PC-9 (cell line): ENCODE results near the gene ZNF597. TPM values are rescaled to one million over a fixed set of nuclear protein-coding genes. Genes with fewer than 3 reads are reported as not detected.
A peak's percentile ranks its signal among the peaks of the same experiment; 100 is the strongest.

Experiments
- BruUV-seq: library from RNA; stranded (reverse); fragments of 400-500 nt; replicated peaks from 2 replicates; lab custom pipeline; 2021; lab: Mats Ljungman, UMichigan
- CTCF ChIA-PET: fragments of 300-600 bp; sonication (Branson Sonifier 250); formaldehyde crosslinking; loops from one replicate; lab custom pipeline; 2022; ENCODE audit warnings: antibody characterized with exemption; lab: Charles Lee
- POLR2A ChIA-PET: fragments of 300-600 bp; sonication (Branson Sonifier 250); formaldehyde crosslinking; loops from one replicate; lab custom pipeline; 2022; ENCODE audit warnings: antibody characterized with exemption; ENCODE audit not compliant: unreplicated experiment; lab: Charles Lee
- DNase-seq, 2 experiments: peaks; one replicate each; pipeline versions ENCODE4 v3.0.0 to v3.0.0-alpha.2; 2015 to 2022; ENCODE audit warnings: mixed read lengths in 1 of 2
- H2AFZ ChIP-seq: fragments of 200-600 bp; sonication (generic); 2 replicates; pipeline ENCODE4 v1.8.1; 2017; ENCODE audit warnings: antibody characterized with exemption
- H3F3A ChIP-seq: fragments of 200-600 bp; sonication (generic); 2 replicates; pipeline ENCODE4 v1.8.1; 2017; ENCODE audit warnings: antibody characterized with exemption, mild to moderate bottlenecking, low read depth; ENCODE audit not compliant: insufficient read depth
- H3K27ac ChIP-seq: fragments of 200-600 bp; sonication (generic); 2 replicates; pipeline ENCODE4 v1.6.1; 2016; ENCODE audit warnings: mixed run types
- H3K27me3 ChIP-seq: fragments of 200-600 bp; sonication (generic); 2 replicates; pipeline ENCODE4 v1.6.1; 2016; ENCODE audit warnings: low read depth, mixed run types; ENCODE audit not compliant: insufficient read depth
- H3K36me3 ChIP-seq: fragments of 200-600 bp; sonication (generic); 2 replicates; pipeline ENCODE4 v1.6.1; 2016; ENCODE audit warnings: low read depth, mixed run types
- H3K4me1 ChIP-seq: fragments of 200-600 bp; sonication (generic); replicated peaks from 2 replicates; pipeline ENCODE4 v1.6.1; 2016; ENCODE audit warnings: mixed run types; ENCODE audit not compliant: insufficient read depth
- H3K4me2 ChIP-seq: fragments of 200-600 bp; sonication (generic); 2 replicates; pipeline ENCODE4 v1.6.1; 2017; ENCODE audit warnings: mixed run types
- H3K4me3 ChIP-seq: fragments of 200-600 bp; sonication (generic); 2 replicates; pipeline ENCODE4 v1.6.1; 2016; ENCODE audit warnings: mixed run types
- H3K79me2 ChIP-seq: fragments of 200-600 bp; sonication (generic); 2 replicates; pipeline ENCODE4 v1.6.1; 2017; ENCODE audit warnings: low read depth, mixed run types
- H3K9me2 ChIP-seq: fragments of 200-600 bp; sonication (generic); 2 replicates; pipeline ENCODE4 v1.8.1; 2017; ENCODE audit warnings: mild to moderate bottlenecking; ENCODE audit not compliant: insufficient read depth
- H3K9me3 ChIP-seq: fragments of 200-600 bp; sonication (generic); 2 replicates; pipeline ENCODE4 v1.8.1; 2016; ENCODE audit warnings: low read depth; ENCODE audit not compliant: insufficient read depth
- H4K20me1 ChIP-seq: fragments of 200-600 bp; sonication (generic); 2 replicates; pipeline ENCODE4 v1.8.1; 2017; ENCODE audit not compliant: insufficient read depth
- EZH2 ChIP-seq: fragments of 200-600 bp; sonication (generic); IDR thresholded peaks from 2 replicates; pipeline ENCODE4 v1.8.0; 2017; ENCODE audit warnings: antibody characterized with exemption, low read depth
- intact Hi-C: fragments of 100-400 bp; cut with micrococcal nuclease; formaldehyde crosslinking; loops from one replicate; pipeline ENCODE4 v1.10.0; 2022; ENCODE audit not compliant: unreplicated experiment
- total RNA-seq: library from RNA; stranded (reverse); gene quantifications from 2 replicates; pipeline ENCODE4 v1.2.3, GENCODE V29; 2021
- TF ChIP-seq, protein P1 (sequence below): fragments of 200-600 bp; sonication (generic); conservative IDR thresholded peaks from 2 replicates; pipeline ENCODE4 v1.6.1; 2017; ENCODE audit warnings: mixed run types, antibody characterized with exemption, mild to moderate bottlenecking, moderate library complexity

Gene ZNF597
- total RNA-seq, 1 experiment from 2014 or later: 1.5 TPM

DNA sequence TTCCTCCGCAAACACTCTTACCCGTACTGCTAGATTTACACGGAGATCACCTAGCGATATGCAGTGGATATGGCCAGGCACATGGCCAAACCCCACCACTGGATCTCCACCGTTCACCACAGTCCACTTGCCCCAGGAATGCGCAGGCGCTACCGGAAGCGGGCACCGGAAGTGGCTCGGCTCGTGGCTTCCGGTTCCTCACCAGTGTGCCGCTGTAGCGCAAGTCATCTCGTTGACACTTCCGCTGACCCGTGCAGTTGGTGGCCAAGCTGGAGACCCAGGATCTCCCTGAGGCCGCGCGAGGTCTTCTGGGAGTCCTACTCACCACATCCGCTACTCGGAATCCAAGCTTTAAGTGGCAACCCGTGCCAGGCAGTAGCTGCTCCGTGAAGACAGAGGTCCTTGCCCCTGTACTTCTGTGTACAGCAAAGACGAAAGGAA, 11.5 kb downstream of the ZNF597 start:
- TF ChIP-seq, protein P1, sequence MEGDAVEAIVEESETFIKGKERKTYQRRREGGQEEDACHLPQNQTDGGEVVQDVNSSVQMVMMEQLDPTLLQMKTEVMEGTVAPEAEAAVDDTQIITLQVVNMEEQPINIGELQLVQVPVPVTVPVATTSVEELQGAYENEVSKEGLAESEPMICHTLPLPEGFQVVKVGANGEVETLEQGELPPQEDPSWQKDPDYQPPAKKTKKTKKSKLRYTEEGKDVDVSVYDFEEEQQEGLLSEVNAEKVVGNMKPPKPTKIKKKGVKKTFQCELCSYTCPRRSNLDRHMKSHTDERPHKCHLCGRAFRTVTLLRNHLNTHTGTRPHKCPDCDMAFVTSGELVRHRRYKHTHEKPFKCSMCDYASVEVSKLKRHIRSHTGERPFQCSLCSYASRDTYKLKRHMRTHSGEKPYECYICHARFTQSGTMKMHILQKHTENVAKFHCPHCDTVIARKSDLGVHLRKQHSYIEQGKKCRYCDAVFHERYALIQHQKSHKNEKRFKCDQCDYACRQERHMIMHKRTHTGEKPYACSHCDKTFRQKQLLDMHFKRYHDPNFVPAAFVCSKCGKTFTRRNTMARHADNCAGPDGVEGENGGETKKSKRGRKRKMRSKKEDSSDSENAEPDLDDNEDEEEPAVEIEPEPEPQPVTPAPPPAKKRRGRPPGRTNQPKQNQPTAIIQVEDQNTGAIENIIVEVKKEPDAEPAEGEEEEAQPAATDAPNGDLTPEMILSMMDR: no peak
- TF ChIP-seq EZH2: no peak
- Histone ChIP-seq H3K36me3 (no peaks in the 10 kb centered on the region), H3K4me1 (no peaks in the 10 kb centered on the region), H3K4me2 (no peak overlapping the region), H3K4me3 (no peak overlapping the region), H3K27me3 (peaks cover 70% of the 10 kb centered on the region), H3K27ac (no peak overlapping the region), H3K79me2 (no peaks in the 10 kb centered on the region), H3K9me2 (no peaks in the 10 kb centered on the region), H3K9me3 (no peaks in the 10 kb centered on the region), H3F3A (no peaks in the 10 kb centered on the region), H2AFZ (no peak overlapping the region), H4K20me1 (no peaks in the 10 kb centered on the region)
- intact Hi-C loops: no loop called here
- DNase-seq: no peak
- CTCF ChIA-PET: interaction anchor here (0.6 kb wide), 1 partner anchor 775 kb away, joined by 8 read pairs; no protein-coding TSS in a partner anchor
- POLR2A ChIA-PET: no interaction called here
- no TSS peak for BruUV-seq

DNA sequence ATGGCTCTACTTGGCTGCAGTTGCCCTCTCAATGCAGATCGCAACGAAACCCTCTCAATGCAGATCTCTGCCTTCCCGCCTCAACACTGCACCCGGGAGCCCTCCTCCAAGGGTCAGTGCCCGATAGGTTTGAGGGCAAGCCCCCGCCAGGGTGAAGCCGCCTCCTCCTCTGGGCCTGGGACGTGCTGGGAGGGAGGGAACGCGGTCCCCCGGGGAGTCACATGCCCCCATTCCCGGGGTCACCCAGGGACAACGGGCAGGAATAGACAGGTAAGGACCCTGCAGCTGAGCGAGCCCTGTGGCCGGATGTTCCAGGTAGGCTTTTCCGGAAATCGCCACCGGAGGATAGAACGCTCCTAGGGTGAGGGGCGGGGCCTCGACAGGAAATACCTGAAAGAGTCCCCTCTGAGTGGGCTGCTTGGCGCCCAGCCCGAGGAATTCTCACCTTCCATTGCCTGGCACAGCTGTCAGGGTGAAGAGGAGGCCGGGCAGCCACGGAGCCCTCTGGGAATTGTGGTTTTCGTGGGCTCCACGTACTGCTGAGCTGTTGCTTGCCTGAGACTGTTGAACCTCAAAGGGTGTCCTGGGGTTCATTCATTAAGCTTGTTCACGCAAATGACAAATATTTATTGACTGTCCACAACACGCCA, 29.4 kb downstream of the ZNF597 start:
- Histone ChIP-seq H3K9me2 (no peaks in the 10 kb centered on the region), H3K9me3 (peaks cover 26% of the 10 kb centered on the region), H4K20me1 (no peaks in the 10 kb centered on the region), H3K4me3 (no peak overlapping the region), H3K27me3 (no peaks in the 10 kb centered on the region), H3K4me2 (no peak overlapping the region), H3F3A (no peaks in the 10 kb centered on the region), H2AFZ (no peak overlapping the region), H3K4me1 (no peaks in the 10 kb centered on the region), H3K36me3 (peaks cover 7% of the 10 kb centered on the region; the same call in 1 of the 2 replicates), H3K79me2 (no peaks in the 10 kb centered on the region), H3K27ac (no peak overlapping the region)
- ChIA-PET CTCF (no interaction called here), POLR2A (no interaction called here)
- TF ChIP-seq, protein P1: no peak
- TF ChIP-seq EZH2: no peak
- intact Hi-C loops: no loop called here
- DNase-seq: peak in 1 of 2 experiments; percentile 57
- BruUV-seq: no TSS peak

DNA sequence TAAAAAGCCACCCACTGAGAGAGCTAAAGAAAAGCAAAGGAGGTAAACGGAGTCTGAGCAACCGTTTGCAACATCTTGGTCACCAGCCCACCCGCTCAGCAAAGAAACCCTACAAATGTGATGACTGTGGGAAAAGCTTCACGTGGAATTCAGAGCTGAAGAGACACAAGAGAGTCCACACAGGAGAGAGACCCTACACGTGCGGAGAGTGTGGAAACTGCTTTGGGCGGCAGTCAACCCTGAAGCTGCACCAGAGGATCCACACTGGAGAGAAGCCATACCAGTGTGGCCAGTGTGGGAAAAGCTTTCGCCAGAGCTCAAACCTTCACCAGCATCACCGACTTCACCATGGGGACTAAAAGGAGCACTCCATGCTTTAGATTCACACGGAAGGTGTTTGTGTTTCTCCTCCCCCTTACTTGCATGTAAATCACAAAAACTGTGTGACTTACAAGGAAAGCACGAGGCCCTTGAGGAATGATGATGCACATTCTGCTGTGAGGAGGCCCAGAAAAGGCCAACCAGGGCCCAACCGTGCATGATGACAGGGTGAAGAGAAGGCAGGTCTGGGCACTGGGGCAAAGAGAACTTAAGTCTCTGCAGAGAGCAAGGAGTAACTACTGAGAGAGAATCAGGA, 34.6 kb downstream of the ZNF597 start:
- intact Hi-C loops: no loop called here
- no peak overlapping the region for H3K27ac ChIP-seq

More for the DNA sequence above, 34.6 kb downstream of the ZNF597 start:
- CTCF ChIA-PET: no interaction called here
- Histone ChIP-seq H3K36me3 (peaks cover 54% of the 10 kb centered on the region), H4K20me1 (no peaks in the 10 kb centered on the region), H3K9me2 (no peaks in the 10 kb centered on the region), H2AFZ (no peak overlapping the region), H3K27me3 (no peaks in the 10 kb centered on the region), H3K4me1 (no peaks in the 10 kb centered on the region), H3K79me2 (0 out of 2 replicates have a peak, but pooled peaks cover 3% of the 10 kb centered on the region), H3K4me3 (0 out of 2 replicates have a peak overlapping the region, but pooled peaks have one; percentile 11), H3K9me3 (peaks cover 55% of the 10 kb centered on the region), H3F3A (no peaks in the 10 kb centered on the region), H3K4me2 (no peak overlapping the region)
- no peak for DNase-seq
- no TSS peak for BruUV-seq
- no peak for TF ChIP-seq EZH2
- TF ChIP-seq, protein P1: no peak
- POLR2A ChIA-PET: no interaction called here
